GM23338 (cell line): ENCODE data around the gene SMIM35. TPM values are rescaled to one million over a fixed set of nuclear protein-coding genes. Genes with fewer than 3 reads are reported as not detected.

ENCODE experiments used
- ATAC-seq: fragments of 200-7000 bp; cut with Tn5 transposase; 3 replicates; pipeline ENCODE4 v1.9.1; 2020
- DNase-seq: peaks from one replicate; pipeline ENCODE4 v3.0.0-alpha.2; 2015; ENCODE audit warnings: low spot score
- H2AFZ ChIP-seq: fragments of 200-600 bp; sonication (generic); 2 replicates; pipeline ENCODE4 v1.8.0; 2016; ENCODE audit warnings: antibody characterized with exemption, mild to moderate bottlenecking, moderate library complexity
- H3F3A ChIP-seq: fragments of 200-600 bp; sonication (generic); replicated peaks from 2 replicates; pipeline ENCODE4 v1.8.0; 2017; ENCODE audit warnings: antibody characterized with exemption, mixed run types, low read depth
- H3K27ac ChIP-seq: fragments of 200-600 bp; sonication (generic); 2 replicates; pipeline ENCODE4 v1.6.1; 2016; ENCODE audit warnings: low read depth
- H3K27me3 ChIP-seq: fragments of 200-600 bp; sonication (generic); 2 replicates; pipeline ENCODE4 v1.8.0; 2016; ENCODE audit warnings: mild to moderate bottlenecking, mixed run types, moderate library complexity; ENCODE audit not compliant: insufficient read depth
- H3K36me3 ChIP-seq: fragments of 200-600 bp; sonication (generic); 2 replicates; pipeline ENCODE4 v1.8.0; 2016; ENCODE audit warnings: mild to moderate bottlenecking; ENCODE audit not compliant: insufficient read depth
- H3K4me1 ChIP-seq: fragments of 200-600 bp; sonication (generic); 2 replicates; pipeline ENCODE4 v1.8.0; 2016; ENCODE audit warnings: mild to moderate bottlenecking, moderate library complexity; ENCODE audit not compliant: insufficient read depth
- H3K4me2 ChIP-seq: fragments of 200-600 bp; sonication (generic); 2 replicates; pipeline ENCODE4 v1.7.1; 2017; ENCODE audit warnings: mixed run types
- H3K4me3 ChIP-seq: fragments of 200-600 bp; sonication (generic); 2 replicates; pipeline ENCODE4 v1.6.1; 2016; ENCODE audit warnings: mixed run types
- H3K79me2 ChIP-seq: fragments of 200-600 bp; sonication (generic); replicated peaks from 2 replicates; pipeline ENCODE4 v1.8.0; 2017; ENCODE audit warnings: mild to moderate bottlenecking; ENCODE audit not compliant: insufficient read depth
- H3K9me2 ChIP-seq: fragments of 200-600 bp; sonication (generic); 2 replicates; pipeline ENCODE4 v1.8.0; 2017; ENCODE audit not compliant: insufficient read depth
- H4K20me1 ChIP-seq: fragments of 200-600 bp; sonication (generic); replicated peaks from 2 replicates; pipeline ENCODE4 v1.8.0; 2017; ENCODE audit warnings: mild to moderate bottlenecking; ENCODE audit not compliant: insufficient read depth
- H3K27ac Mint-ChIP-seq: 2 replicates; pipeline ENCODE4 v1.8.0; 2020; ENCODE audit warnings: inconsistent platforms, mild to moderate bottlenecking, moderate library complexity, mixed read lengths
- H3K27me3 Mint-ChIP-seq: 3 replicates; pipeline ENCODE4 v1.8.0; 2022; ENCODE audit warnings: low read depth, mild to moderate bottlenecking, moderate library complexity, mixed read lengths, inconsistent platforms; ENCODE audit not compliant: insufficient read depth, poor library complexity
- H3K36me3 Mint-ChIP-seq: 3 replicates; pipeline ENCODE4 v1.8.0; 2021; ENCODE audit warnings: low read depth, mild to moderate bottlenecking, inconsistent platforms, moderate library complexity, mixed read lengths
- H3K4me1 Mint-ChIP-seq: 3 replicates; pipeline ENCODE4 v1.8.0; 2020; ENCODE audit warnings: mild to moderate bottlenecking, inconsistent platforms, mixed read lengths
- H3K4me3 Mint-ChIP-seq: 3 replicates; pipeline ENCODE4 v1.8.0; 2021; ENCODE audit warnings: moderate library complexity, mild to moderate bottlenecking, inconsistent platforms, mixed read lengths
- H3K9me3 Mint-ChIP-seq: 3 replicates; pipeline ENCODE4 v1.8.0; 2020; ENCODE audit warnings: moderate library complexity, mild to moderate bottlenecking, inconsistent platforms, mixed read lengths
- CREB1 ChIP-seq: fragments of 250-450 bp; sonication (Bioruptor Pico); IDR thresholded peaks from 2 replicates; pipeline ENCODE4 v1.5.0; 2020; ENCODE audit warnings: low read depth, mild to moderate bottlenecking, moderate library complexity
- ETS1 ChIP-seq: IDR thresholded peaks from 2 replicates; pipeline ENCODE4 v1.6.1; 2016; ENCODE audit warnings: antibody characterized with exemption
- EZH2 ChIP-seq: fragments of 200-600 bp; sonication (generic); IDR thresholded peaks from one replicate; pipeline ENCODE4 v1.8.0; 2017; ENCODE audit warnings: antibody characterized with exemption, mild to moderate bottlenecking, low read depth; ENCODE audit not compliant: unreplicated experiment
- NANOG ChIP-seq: IDR thresholded peaks from 2 replicates; pipeline ENCODE4 v1.6.1; 2016; ENCODE audit warnings: antibody characterized with exemption, borderline replicate concordance
- ZNF462 ChIP-seq: fragments of 250-450 bp; sonication (Bioruptor Pico); IDR thresholded peaks from 2 replicates; pipeline ENCODE4 v1.5.0; 2020; ENCODE audit warnings: mild to moderate bottlenecking, moderate library complexity
- polyA plus RNA-seq: library from polyadenylated mRNA; unstranded; fragments of >200 nt; fragmentation: Nextera tagmentation; extraction: Ambion mirVana; gene quantifications from 2 replicates; pipeline ENCODE4 v1.2.1, GENCODE V29; 2016
- total RNA-seq: library from RNA; depleted of rRNA; stranded (reverse); fragments of >200 nt; shearing (Covaris generic); gene quantifications from 2 replicates; pipeline ENCODE4 v1.2.3, GENCODE V29; 2014

Gene SMIM35
- total and polyA plus RNA-seq, 2 experiments from 2014 or later: not detected

GRCh38 chr11:118074785-118075184 lies 12.0 kb downstream of the SMIM35 start (continued):
- no peak for TF ChIP-seq EZH2
- no peak for TF ChIP-seq ZNF462 (CRISPR knock-in tag)
- TF ChIP-seq CREB1 (CRISPR knock-in tag): no peak
- TF ChIP-seq ETS1: no peak
- no peak for TF ChIP-seq NANOG

- Mint-ChIP-seq H3K27me3 (peaks cover 8% of the 10 kb centered on the region), H3K4me3 (no peak overlapping the region), H3K9me3 (no peaks in the 10 kb centered on the region; the same call in 2 of the 3 replicates), H3K27ac (no peak overlapping the region), H3K36me3 (no peaks in the 10 kb centered on the region), H3K4me1 (peaks cover 15% of the 10 kb centered on the region)
- DNase-seq (no peak), ATAC-seq (no peak)
- peaks cover 8% of the 10 kb centered on the region; the same call in 1 of the 2 replicates for H3K4me1 ChIP-seq
- H3K27me3 ChIP-seq: no peaks in the 10 kb centered on the region
- no peaks in the 10 kb centered on the region for H3K36me3 ChIP-seq
- H4K20me1 ChIP-seq: no peaks in the 10 kb centered on the region
- no peaks in the 10 kb centered on the region for H3F3A ChIP-seq
- H3K79me2 ChIP-seq: no peaks in the 10 kb centered on the region
- no peak overlapping the region for H3K27ac ChIP-seq
- no peak overlapping the region for H3K4me2 ChIP-seq
- no peak overlapping the region for H3K4me3 ChIP-seq
- no peaks in the 10 kb centered on the region for H3K9me2 ChIP-seq
- no peak overlapping the region for H2AFZ ChIP-seq
- TF ChIP-seq EZH2: no peak
- TF ChIP-seq ZNF462 (CRISPR knock-in tag): no peak
Measured at GRCh38 chr11:118074091-118074685, 12.6 kb downstream of the SMIM35 start.
